SK-N-MC (cell line): ENCODE measurements around the gene EPB41L1.

Experiments used
- EZH2 ChIP-seq: fragments of 200-600 bp; sonication (generic); IDR thresholded peaks from one replicate; pipeline ENCODE4 v1.6.1; 2017; ENCODE audit warnings: antibody characterized with exemption
- POLR2AphosphoS5 ChIP-seq: IDR thresholded peaks from 2 replicates; pipeline ENCODE4 v1.6.1; 2012; ENCODE audit warnings: mild to moderate bottlenecking, low read depth, low read length, borderline replicate concordance

DNA sequence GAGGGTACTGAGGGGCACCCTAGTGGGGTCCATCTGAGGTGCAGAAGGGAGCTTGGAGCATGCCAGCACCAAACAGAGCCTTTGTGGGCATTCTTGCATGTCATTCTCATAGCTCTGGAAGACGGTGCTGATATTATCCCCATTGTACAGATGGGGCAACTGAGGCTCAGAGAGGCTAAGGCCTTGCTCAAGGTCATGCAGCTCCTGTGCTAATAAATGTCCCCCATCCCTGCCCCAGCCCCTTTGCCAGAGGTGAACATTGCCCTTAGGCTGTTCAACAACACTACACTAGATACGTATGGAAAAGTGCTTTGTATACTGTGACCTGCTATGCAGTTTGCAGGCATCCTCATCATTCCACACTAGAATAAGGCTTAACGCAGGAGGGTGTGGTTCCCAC, 5.5 kb upstream of the EPB41L1 start:
- TF ChIP-seq POLR2AphosphoS5: no peak
- no peak for TF ChIP-seq EZH2
